ENCODE results near the gene TWIST1.

Gene TWIST1

DNA sequence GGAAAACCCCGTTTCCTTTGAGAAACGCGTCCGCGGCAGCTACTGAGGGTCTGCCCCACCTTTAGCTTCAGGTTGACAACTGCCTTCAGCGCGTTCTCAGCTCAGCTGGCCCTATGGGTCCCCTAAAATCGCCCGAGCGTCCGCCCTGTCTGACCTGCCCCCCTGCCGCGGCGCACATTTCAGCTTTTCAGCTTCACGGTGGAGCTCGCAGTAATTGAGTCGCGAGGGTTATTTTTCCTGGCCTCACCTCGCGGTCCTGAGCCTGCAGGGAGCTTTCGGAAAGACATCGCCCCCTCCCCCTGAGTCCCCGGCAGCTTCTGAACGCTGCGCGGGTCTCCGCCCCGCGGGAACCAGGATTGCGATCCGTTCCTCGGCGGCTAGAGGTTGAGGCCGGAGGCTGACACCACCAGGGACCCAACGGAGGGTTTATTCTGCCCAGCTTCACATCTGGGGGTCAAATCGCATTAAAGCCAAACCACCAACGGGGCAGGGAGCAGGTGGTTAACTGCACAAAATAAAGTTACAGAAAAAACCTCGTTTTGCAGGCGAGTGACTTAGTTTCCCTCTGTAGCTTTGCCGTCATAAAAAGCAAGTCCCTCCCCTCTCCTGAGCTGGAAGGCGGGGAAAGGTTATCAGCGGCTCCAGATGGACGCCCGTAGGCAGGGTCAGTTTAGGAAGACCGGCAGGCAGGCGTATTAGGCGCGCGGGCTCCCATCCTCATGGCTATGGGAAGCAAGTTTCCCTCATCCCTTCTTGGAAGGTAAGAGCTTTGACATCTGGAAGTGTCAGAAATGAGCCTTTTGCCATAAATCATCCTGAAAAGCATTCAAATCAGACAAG lies 11.0 kb downstream of the TWIST1 start:
- TF ChIP-seq, protein P1, sequence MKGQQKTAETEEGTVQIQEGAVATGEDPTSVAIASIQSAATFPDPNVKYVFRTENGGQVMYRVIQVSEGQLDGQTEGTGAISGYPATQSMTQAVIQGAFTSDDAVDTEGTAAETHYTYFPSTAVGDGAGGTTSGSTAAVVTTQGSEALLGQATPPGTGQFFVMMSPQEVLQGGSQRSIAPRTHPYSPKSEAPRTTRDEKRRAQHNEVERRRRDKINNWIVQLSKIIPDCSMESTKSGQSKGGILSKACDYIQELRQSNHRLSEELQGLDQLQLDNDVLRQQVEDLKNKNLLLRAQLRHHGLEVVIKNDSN (IDR thresholded peaks at IDR 0.05), result no peak
- TF ChIP-seq EGR1 (IDR thresholded peaks at IDR 0.05) (no peak), CEBPB (IDR thresholded peaks at IDR 0.05) (no peak), EP300 (IDR thresholded peaks at IDR 0.05; ENCODE audit: borderline replicate concordance) (no peak)

DNA sequence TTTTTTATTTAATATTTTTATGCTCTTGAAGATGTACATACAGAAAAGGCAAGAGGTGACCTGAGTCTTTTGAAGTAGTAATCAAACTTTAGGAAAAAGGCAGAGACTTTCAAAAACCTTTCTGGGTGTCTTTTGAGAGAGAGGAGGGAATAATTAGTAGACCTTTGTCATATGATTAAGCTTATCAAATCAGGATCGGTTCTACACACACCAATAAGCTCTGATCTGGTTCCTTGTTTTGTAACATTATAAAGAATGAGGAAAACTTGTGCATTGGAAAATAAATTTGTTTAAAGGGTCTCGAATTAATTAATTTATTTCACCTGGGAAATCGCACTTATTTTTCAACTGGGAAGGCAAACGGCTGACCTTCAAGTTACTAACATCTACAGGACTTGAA lies 11.9 kb downstream of the TWIST1 start:
- TF ChIP-seq EP300 (IDR thresholded peaks at IDR 0.05; ENCODE audit: borderline replicate concordance), result no peak
- TF ChIP-seq TCF12 (IDR thresholded peaks at IDR 0.05; ENCODE audit: low read depth), result no peak
- no peak for TF ChIP-seq YY1 (IDR thresholded peaks at IDR 0.05; ENCODE audit: low read depth)
- no peak for TF ChIP-seq EGR1 (IDR thresholded peaks at IDR 0.05)
- TF ChIP-seq ZBTB7A (IDR thresholded peaks at IDR 0.05; ENCODE audit: low read depth), result no peak
- TF ChIP-seq CREB1 (IDR thresholded peaks at IDR 0.05; ENCODE audit: low read depth), result no peak
- TF ChIP-seq, protein P2, sequence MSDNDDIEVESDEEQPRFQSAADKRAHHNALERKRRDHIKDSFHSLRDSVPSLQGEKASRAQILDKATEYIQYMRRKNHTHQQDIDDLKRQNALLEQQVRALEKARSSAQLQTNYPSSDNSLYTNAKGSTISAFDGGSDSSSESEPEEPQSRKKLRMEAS (IDR thresholded peaks at IDR 0.05), result no peak
- no peak for TF ChIP-seq NFIC (IDR thresholded peaks at IDR 0.05)
- no peak for TF ChIP-seq CEBPB (IDR thresholded peaks at IDR 0.05)
- no peak for TF ChIP-seq TEAD4 (IDR thresholded peaks at IDR 0.05)
- TF ChIP-seq, protein P1 (IDR thresholded peaks at IDR 0.05), result no peak
- no peak for TF ChIP-seq RAD21 (IDR thresholded peaks at IDR 0.05; ENCODE audit: low read depth)
- TF ChIP-seq FOXM1 (IDR thresholded peaks at IDR 0.05; ENCODE audit: borderline replicate concordance, low read depth), result no peak
- TF ChIP-seq, protein P3, sequence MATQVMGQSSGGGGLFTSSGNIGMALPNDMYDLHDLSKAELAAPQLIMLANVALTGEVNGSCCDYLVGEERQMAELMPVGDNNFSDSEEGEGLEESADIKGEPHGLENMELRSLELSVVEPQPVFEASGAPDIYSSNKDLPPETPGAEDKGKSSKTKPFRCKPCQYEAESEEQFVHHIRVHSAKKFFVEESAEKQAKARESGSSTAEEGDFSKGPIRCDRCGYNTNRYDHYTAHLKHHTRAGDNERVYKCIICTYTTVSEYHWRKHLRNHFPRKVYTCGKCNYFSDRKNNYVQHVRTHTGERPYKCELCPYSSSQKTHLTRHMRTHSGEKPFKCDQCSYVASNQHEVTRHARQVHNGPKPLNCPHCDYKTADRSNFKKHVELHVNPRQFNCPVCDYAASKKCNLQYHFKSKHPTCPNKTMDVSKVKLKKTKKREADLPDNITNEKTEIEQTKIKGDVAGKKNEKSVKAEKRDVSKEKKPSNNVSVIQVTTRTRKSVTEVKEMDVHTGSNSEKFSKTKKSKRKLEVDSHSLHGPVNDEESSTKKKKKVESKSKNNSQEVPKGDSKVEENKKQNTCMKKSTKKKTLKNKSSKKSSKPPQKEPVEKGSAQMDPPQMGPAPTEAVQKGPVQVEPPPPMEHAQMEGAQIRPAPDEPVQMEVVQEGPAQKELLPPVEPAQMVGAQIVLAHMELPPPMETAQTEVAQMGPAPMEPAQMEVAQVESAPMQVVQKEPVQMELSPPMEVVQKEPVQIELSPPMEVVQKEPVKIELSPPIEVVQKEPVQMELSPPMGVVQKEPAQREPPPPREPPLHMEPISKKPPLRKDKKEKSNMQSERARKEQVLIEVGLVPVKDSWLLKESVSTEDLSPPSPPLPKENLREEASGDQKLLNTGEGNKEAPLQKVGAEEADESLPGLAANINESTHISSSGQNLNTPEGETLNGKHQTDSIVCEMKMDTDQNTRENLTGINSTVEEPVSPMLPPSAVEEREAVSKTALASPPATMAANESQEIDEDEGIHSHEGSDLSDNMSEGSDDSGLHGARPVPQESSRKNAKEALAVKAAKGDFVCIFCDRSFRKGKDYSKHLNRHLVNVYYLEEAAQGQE (IDR thresholded peaks at IDR 0.05; ENCODE audit: low read depth), result no peak
- no peak for TF ChIP-seq TAF1 (IDR thresholded peaks at IDR 0.05; ENCODE audit: low read depth)

DNA sequence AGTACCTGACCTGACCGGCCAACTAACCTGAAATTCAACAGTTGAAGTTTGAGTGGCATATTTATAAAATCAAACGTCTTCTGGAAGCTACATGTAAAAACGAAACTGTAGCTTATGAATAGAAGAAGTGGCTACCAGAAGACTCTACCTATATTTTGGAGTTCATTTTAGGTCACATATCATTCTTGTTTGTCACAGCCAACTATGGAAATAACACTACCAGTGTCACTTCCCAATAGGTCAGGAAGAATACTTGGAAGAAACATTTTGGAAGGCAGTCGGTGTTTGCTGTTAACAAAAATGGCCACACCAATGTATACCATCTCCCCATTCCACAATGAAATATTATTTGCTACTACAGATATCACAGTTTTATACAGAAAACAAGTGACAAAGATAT lies 12.6 kb downstream of the TWIST1 start:
- TF ChIP-seq EP300 (IDR thresholded peaks at IDR 0.05; ENCODE audit: borderline replicate concordance) (no peak), EGR1 (IDR thresholded peaks at IDR 0.05) (no peak), CEBPB (IDR thresholded peaks at IDR 0.05) (no peak), TAF1 (IDR thresholded peaks at IDR 0.05; ENCODE audit: low read depth) (no peak), ZBTB7A (IDR thresholded peaks at IDR 0.05; ENCODE audit: low read depth) (no peak), TCF12 (IDR thresholded peaks at IDR 0.05; ENCODE audit: low read depth) (no peak), RAD21 (IDR thresholded peaks at IDR 0.05; ENCODE audit: low read depth) (no peak), FOXM1 (IDR thresholded peaks at IDR 0.05; ENCODE audit: borderline replicate concordance, low read depth) (no peak), YY1 (IDR thresholded peaks at IDR 0.05; ENCODE audit: low read depth) (no peak), NFIC (IDR thresholded peaks at IDR 0.05) (no peak), TEAD4 (IDR thresholded peaks at IDR 0.05) (no peak)
- TF ChIP-seq, protein P3 (IDR thresholded peaks at IDR 0.05; ENCODE audit: low read depth), result no peak
- TF ChIP-seq, protein P2 (IDR thresholded peaks at IDR 0.05), result no peak

DNA sequence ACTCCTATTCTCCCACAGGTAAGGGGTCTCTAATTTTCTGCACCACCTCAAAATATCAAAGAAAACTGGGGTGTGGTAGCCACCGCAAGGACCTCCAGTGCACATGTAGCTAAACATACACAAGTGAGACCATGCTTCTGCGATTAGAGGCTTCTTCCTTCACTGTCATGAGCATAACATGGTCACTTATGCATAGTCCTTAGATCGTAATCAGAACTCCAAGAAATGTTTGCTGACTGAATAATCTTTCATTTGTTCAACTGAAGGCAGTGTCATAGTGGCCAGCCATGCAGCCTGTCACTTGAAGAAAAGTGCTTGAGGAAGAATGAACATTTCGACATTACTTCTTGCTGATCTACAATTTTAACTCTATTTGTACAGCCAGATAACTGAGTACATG lies 14.6 kb downstream of the TWIST1 start:
- no peak for TF ChIP-seq YY1 (IDR thresholded peaks at IDR 0.05; ENCODE audit: low read depth)
- no peak for TF ChIP-seq TCF12 (IDR thresholded peaks at IDR 0.05; ENCODE audit: low read depth)
- no peak for TF ChIP-seq RAD21 (IDR thresholded peaks at IDR 0.05; ENCODE audit: low read depth)
- no peak for TF ChIP-seq TAF1 (IDR thresholded peaks at IDR 0.05; ENCODE audit: low read depth)
- no peak for TF ChIP-seq CEBPB (IDR thresholded peaks at IDR 0.05)
- no peak for TF ChIP-seq EGR1 (IDR thresholded peaks at IDR 0.05)
- no peak for TF ChIP-seq TEAD4 (IDR thresholded peaks at IDR 0.05)
- no peak for TF ChIP-seq EP300 (IDR thresholded peaks at IDR 0.05; ENCODE audit: borderline replicate concordance)
- TF ChIP-seq CREB1 (IDR thresholded peaks at IDR 0.05; ENCODE audit: low read depth), result no peak
- TF ChIP-seq, protein P1 (IDR thresholded peaks at IDR 0.05), result no peak
- no peak for TF ChIP-seq ZBTB7A (IDR thresholded peaks at IDR 0.05; ENCODE audit: low read depth)
- no peak for TF ChIP-seq NFIC (IDR thresholded peaks at IDR 0.05)
- TF ChIP-seq, protein P2 (IDR thresholded peaks at IDR 0.05), result no peak
- TF ChIP-seq, protein P3 (IDR thresholded peaks at IDR 0.05; ENCODE audit: low read depth), result no peak
- TF ChIP-seq FOXM1 (IDR thresholded peaks at IDR 0.05; ENCODE audit: borderline replicate concordance, low read depth), result no peak
